ENCODE measurements around the gene RNF40.

Gene RNF40

DNA sequence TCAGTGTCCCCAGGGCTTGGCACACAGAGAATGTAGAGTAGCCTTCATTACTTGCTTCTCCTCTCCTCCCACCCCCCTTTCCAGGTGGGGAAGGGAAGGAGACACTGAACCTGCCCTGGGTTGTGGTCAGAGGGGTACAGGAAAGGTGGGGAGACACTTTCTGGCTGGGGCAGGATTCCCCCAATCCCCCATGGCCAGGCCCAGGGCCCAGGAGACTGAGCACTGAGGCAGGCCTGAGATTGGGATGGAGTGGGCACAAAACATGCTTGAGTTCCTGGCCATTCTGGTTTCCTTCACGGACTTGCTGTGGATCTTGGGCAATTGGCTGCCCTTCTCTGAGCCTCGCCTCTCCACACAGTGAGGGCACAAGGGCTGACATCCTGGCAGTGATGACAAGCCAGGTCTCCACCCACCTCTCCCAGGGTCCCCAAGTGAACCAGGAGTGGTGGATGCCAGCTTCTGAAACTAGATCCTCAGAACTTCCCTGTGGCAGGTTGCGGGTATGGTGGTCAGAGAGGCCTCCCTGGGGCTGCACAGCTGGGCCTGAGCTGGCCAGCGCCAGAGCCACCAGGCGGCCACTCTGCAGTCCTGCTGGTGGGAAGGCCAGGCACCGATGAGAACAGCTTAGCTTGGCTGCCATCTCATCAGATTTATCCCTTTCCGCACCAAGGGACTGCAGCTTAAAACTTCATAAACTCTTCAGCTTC is 15.6 kb downstream of the RNF40 start:
- Mint-ChIP-seq H3K36me3 (ENCODE audit: low read depth) (peaks cover 12% of the 10 kb centered on the region), H3K27ac (no peak overlapping the region), H3K4me3 (peak overlapping the region; percentile 94), H3K27me3 (ENCODE audit: low read depth) (no peaks in the 10 kb centered on the region), H3K4me1 (ENCODE audit: low read depth) (peaks cover 10% of the 10 kb centered on the region), H3K9me3 (no peaks in the 10 kb centered on the region)
- no peak for DNase-seq (ENCODE audit: low spot score)

- Mint-ChIP-seq H3K4me1 (ENCODE audit: low read depth) (peaks cover 9% of the 10 kb centered on the region), H3K27me3 (ENCODE audit: low read depth) (no peaks in the 10 kb centered on the region), H3K4me3 (no peak overlapping the region), H3K36me3 (ENCODE audit: low read depth) (peaks cover 5% of the 10 kb centered on the region), H3K27ac (no peak overlapping the region), H3K9me3 (no peaks in the 10 kb centered on the region)
- no peak for DNase-seq (ENCODE audit: low spot score)
These were observed 16.6 kb downstream of the RNF40 start for GRCh38 chr16:30778549-30779244.

GRCh38 chr16:30779596-30779995 is 17.5 kb downstream of the RNF40 start:
- Mint-ChIP-seq H3K27ac (no peak overlapping the region), H3K9me3 (no peaks in the 10 kb centered on the region), H3K27me3 (ENCODE audit: low read depth) (peaks cover 2% of the 10 kb centered on the region), H3K4me1 (ENCODE audit: low read depth) (peaks cover 8% of the 10 kb centered on the region), H3K36me3 (ENCODE audit: low read depth) (peaks cover 2% of the 10 kb centered on the region), H3K4me3 (no peak overlapping the region)
- no peak for DNase-seq (ENCODE audit: low spot score)

GRCh38 chr16:30780021-30780420 is 17.9 kb downstream of the RNF40 start:
- Mint-ChIP-seq H3K27me3 (ENCODE audit: low read depth) (peaks cover 5% of the 10 kb centered on the region), H3K4me3 (no peak overlapping the region), H3K27ac (no peak overlapping the region)

GRCh38 chr16:30780549-30780948 is 18.4 kb downstream of the RNF40 start:
- Mint-ChIP-seq H3K4me1 (ENCODE audit: low read depth) (peaks cover 6% of the 10 kb centered on the region), H3K27me3 (ENCODE audit: low read depth) (peaks cover 11% of the 10 kb centered on the region), H3K4me3 (no peak overlapping the region), H3K27ac (no peak overlapping the region), H3K9me3 (no peaks in the 10 kb centered on the region), H3K36me3 (ENCODE audit: low read depth) (no peaks in the 10 kb centered on the region)
- DNase-seq (ENCODE audit: low spot score): no peak

More at GRCh38 chr16:30780021-30780420, 17.9 kb downstream of the RNF40 start:
- Mint-ChIP-seq H3K9me3 (no peaks in the 10 kb centered on the region), H3K4me1 (ENCODE audit: low read depth) (peaks cover 6% of the 10 kb centered on the region), H3K36me3 (ENCODE audit: low read depth) (no peaks in the 10 kb centered on the region)
- DNase-seq (ENCODE audit: low spot score): no peak

DNA sequence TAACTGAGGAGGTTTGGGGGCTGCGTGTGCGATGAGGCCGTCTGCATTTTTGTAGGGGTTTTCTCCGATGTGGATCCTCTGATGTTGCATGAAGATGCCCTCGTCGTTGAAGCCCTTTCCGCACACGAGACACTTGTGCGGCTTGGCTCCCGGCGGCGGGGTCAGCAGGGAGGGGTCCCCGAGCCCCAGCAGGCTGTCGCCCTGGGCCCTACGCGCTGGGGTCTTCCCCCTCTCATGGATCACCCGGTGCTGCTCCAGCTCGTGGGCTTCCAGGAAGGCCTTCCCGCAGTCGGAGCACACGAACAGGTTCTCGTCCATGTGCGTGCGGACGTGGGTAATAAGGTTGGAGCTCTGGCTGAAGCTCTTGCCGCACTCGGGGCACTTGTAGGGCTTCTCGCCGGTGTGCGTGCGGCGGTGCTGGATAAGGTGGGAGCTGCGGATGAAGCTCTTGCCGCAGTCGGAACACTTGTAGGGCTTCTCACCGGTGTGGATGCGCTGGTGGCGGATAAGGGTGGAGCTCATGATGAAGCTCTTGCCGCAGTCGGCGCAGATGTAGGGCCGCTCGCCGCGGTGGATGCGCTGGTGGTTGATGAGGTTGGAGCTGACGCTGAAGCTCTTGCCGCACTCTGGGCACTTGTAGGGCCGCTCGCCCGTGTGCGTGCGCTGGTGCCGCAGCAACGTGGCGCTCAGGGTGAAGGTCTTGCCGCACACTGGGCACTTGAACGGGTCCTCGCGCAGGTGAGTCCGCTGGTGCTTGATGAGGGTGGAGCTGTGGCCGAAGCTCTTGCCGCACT is 20.6 kb downstream of the RNF40 start:
- H3K36me3 Mint-ChIP-seq (ENCODE audit: low read depth): no peaks in the 10 kb centered on the region

GRCh38 chr16:30783280-30784109 is 21.4 kb downstream of the RNF40 start:
- H3K27ac Mint-ChIP-seq: no peak overlapping the region
- H3K4me3 Mint-ChIP-seq: no peak overlapping the region
- H3K27me3 Mint-ChIP-seq (ENCODE audit: low read depth): peaks cover 34% of the 10 kb centered on the region
- H3K36me3 Mint-ChIP-seq (ENCODE audit: low read depth): no peaks in the 10 kb centered on the region
- H3K4me1 Mint-ChIP-seq (ENCODE audit: low read depth): no peaks in the 10 kb centered on the region
- no peaks in the 10 kb centered on the region for H3K9me3 Mint-ChIP-seq
- no peak for DNase-seq (ENCODE audit: low spot score)

More for the DNA sequence above, 20.6 kb downstream of the RNF40 start:
- no peak overlapping the region for H3K4me3 Mint-ChIP-seq
- no peaks in the 10 kb centered on the region for H3K9me3 Mint-ChIP-seq
- peaks cover 26% of the 10 kb centered on the region for H3K27me3 Mint-ChIP-seq (ENCODE audit: low read depth)
- DNase-seq (ENCODE audit: low spot score): no peak
- H3K27ac Mint-ChIP-seq: no peak overlapping the region
- no peaks in the 10 kb centered on the region for H3K4me1 Mint-ChIP-seq (ENCODE audit: low read depth)

GRCh38 chr16:30784215-30784614 is 22.1 kb downstream of the RNF40 start:
- no peaks in the 10 kb centered on the region for H3K9me3 Mint-ChIP-seq
- peaks cover 39% of the 10 kb centered on the region for H3K27me3 Mint-ChIP-seq (ENCODE audit: low read depth)
- no peak overlapping the region for H3K27ac Mint-ChIP-seq
- no peaks in the 10 kb centered on the region for H3K36me3 Mint-ChIP-seq (ENCODE audit: low read depth)
- DNase-seq (ENCODE audit: low spot score): no peak
- no peaks in the 10 kb centered on the region for H3K4me1 Mint-ChIP-seq (ENCODE audit: low read depth)
- H3K4me3 Mint-ChIP-seq: no peak overlapping the region

GRCh38 chr16:30785126-30786106 is 23.3 kb downstream of the RNF40 start:
- no peak overlapping the region for H3K27ac Mint-ChIP-seq
- peaks cover 39% of the 10 kb centered on the region for H3K27me3 Mint-ChIP-seq (ENCODE audit: low read depth)
- no peak for DNase-seq (ENCODE audit: low spot score)
- no peaks in the 10 kb centered on the region for H3K36me3 Mint-ChIP-seq (ENCODE audit: low read depth)
- H3K4me3 Mint-ChIP-seq: no peak overlapping the region
- no peaks in the 10 kb centered on the region for H3K9me3 Mint-ChIP-seq
- no peaks in the 10 kb centered on the region for H3K4me1 Mint-ChIP-seq (ENCODE audit: low read depth)

GRCh38 chr16:30786115-30786935 is 24.2 kb downstream of the RNF40 start:
- no peak overlapping the region for H3K27ac Mint-ChIP-seq

GRCh38 chr16:30786936-30787612 is 25.0 kb downstream of the RNF40 start, which contains the start of gene ZNF629:
Gene ZNF629 (minus strand): TSS chr16:30787205. CDS start chr16:30784482, 2,723 bp downstream.
- DNase-seq (ENCODE audit: low spot score): no peak
- Mint-ChIP-seq H3K4me3 (peak within 1 kb of the TSS; percentile 29), H3K27me3 (ENCODE audit: low read depth) (peaks cover 39% of the 10 kb centered on the region), H3K4me1 (ENCODE audit: low read depth) (no peaks in the 10 kb centered on the region), H3K27ac (no peak within 1 kb of the TSS), H3K36me3 (ENCODE audit: low read depth) (no peaks in the 10 kb centered on the region), H3K9me3 (no peaks in the 10 kb centered on the region)

More at GRCh38 chr16:30786115-30786935, 24.2 kb downstream of the RNF40 start:
- Mint-ChIP-seq H3K36me3 (ENCODE audit: low read depth) (no peaks in the 10 kb centered on the region), H3K4me1 (ENCODE audit: low read depth) (no peaks in the 10 kb centered on the region), H3K9me3 (no peaks in the 10 kb centered on the region), H3K27me3 (ENCODE audit: low read depth) (peaks cover 39% of the 10 kb centered on the region), H3K4me3 (no peak overlapping the region)
- DNase-seq (ENCODE audit: low spot score): no peak

Data from T-helper 2 cell treated with Interferon-gamma antibody and Interleukin-4, amounts not matched to agents 5 μg/mL and 100 μg/mL, for 36 hours (primary cell).